ENCODE data around the gene FUT7. TPM values are rescaled to one million over a fixed set of nuclear protein-coding genes. Genes with fewer than 3 reads are reported as not detected.

Gene FUT7
- total and polyA plus RNA-seq, 2 of the 8 experiments (the other 6 are each of a cell fraction or from before 2014, with no cell fraction given) = not detected

- no peak for TF ChIP-seq CHD7 (IDR thresholded peaks at IDR 0.05; ENCODE audit: insufficient replicate concordance, low read length)
- no peak for TF ChIP-seq SIX5 (IDR thresholded peaks at IDR 0.05; ENCODE audit: low read depth, low read length)
- TF ChIP-seq RXRA (IDR thresholded peaks at IDR 0.05; ENCODE audit: insufficient read depth, low read depth, low read length) = no peak
- no peak for TF ChIP-seq BRCA1 (IDR thresholded peaks at IDR 0.05; ENCODE audit: low read depth, low read length)
- no peak for TF ChIP-seq CTCF (IDR thresholded peaks at IDR 0.05; ENCODE audit: control extremely low read depth in 1 of 3, insufficient read depth in 1 of 3, low read depth in 1 of 3, low read length in 3 of 3)
- TF ChIP-seq SIN3A (conservative IDR thresholded peaks at IDR 0.05 in 1 of 2, IDR thresholded peaks at IDR 0.05 in 1 of 2; ENCODE audit: low read depth in 1 of 2, low read length in 2 of 2) = no peak
- no peak for TF ChIP-seq TAF7 (optimal IDR thresholded peaks at IDR 0.05; ENCODE audit: borderline replicate concordance, low read depth, low read length)
- TF ChIP-seq EZH2 (IDR thresholded peaks at IDR 0.05; ENCODE audit: low read depth, low read length, severe bottlenecking) = no peak
Measured at GRCh38 chr9:137021568-137021978, 10.3 kb downstream of the FUT7 start (continued).
